Measurements from ENCODE around the gene ADAMTS17.

DNA sequence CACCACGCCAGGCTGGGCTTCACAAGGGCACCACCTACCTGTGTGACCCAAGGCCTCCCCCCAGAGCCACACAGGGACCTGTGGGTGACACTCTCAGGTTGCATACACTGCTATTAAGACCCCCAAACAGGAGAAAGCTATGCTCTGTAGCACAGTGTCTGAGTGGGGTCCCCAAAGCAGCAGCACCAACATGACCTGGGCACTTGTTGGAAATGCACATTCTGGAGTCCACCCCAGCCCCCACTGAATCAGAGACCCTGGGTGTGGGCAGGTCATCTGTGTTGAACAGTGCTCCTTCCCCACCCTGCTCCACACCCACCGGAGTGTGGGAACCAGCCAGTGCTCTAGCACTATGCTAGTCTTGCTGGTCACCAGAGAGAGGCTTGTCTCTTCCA, 76.1 kb downstream of the ADAMTS17 start:
- no peak for TF ChIP-seq CTCF (IDR thresholded peaks at IDR 0.05)
- no peak for TF ChIP-seq POLR2A (IDR thresholded peaks at IDR 0.05)

All from testis (tissue), 2 donors.